Hematopoietic multipotent progenitor cell treated with erythropoietin and hydrocortisone succinate and interleukin-3 and kit ligand, for 8 days (in vitro differentiated cells): ENCODE measurements around the gene IMPDH2.

Experiments used
- DNase-seq: peaks from one replicate; pipeline ENCODE4 v3.0.0-alpha.2; 2015

The IMPDH2 gene

GRCh38 chr3:49028673-49029562, at the start of gene IMPDH2:
TSS of gene IMPDH2 (minus strand) at chr3:49029398. CDS start at chr3:49029350, 48 bp downstream.
- peak; percentile 93 for DNase-seq

- DNase-seq: no peak
Measured at GRCh38 chr3:49076646-49077045, 47.4 kb upstream of the IMPDH2 start.

- DNase-seq: no peak
Measured at GRCh38 chr3:49076116-49076515, 46.9 kb upstream of the IMPDH2 start.

GRCh38 chr3:49058011-49058410, 28.8 kb upstream of the IMPDH2 start:
- no peak for DNase-seq

GRCh38 chr3:49057268-49057667, 28.1 kb upstream of the IMPDH2 start:
- no peak for DNase-seq

GRCh38 chr3:49054344-49054862, 25.2 kb upstream of the IMPDH2 start:
- no peak for DNase-seq

- no peak for DNase-seq
Measured at GRCh38 chr3:49053543-49053942, 24.3 kb upstream of the IMPDH2 start.

- DNase-seq: no peak
Measured at GRCh38 chr3:49035281-49035680, 6.1 kb upstream of the IMPDH2 start.

- no peak for DNase-seq
Measured at GRCh38 chr3:49034650-49035049, 5.5 kb upstream of the IMPDH2 start.

- no peak for DNase-seq
Measured at GRCh38 chr3:49032646-49033304, 3.6 kb upstream of the IMPDH2 start.

- peak; percentile 47 for DNase-seq
Measured at GRCh38 chr3:49030321-49030720, 1.1 kb upstream of the IMPDH2 start.

GRCh38 chr3:49029563-49029884, 326 bp upstream of the IMPDH2 start:
- DNase-seq: no peak

- peak; percentile 19 for DNase-seq
Measured at GRCh38 chr3:49028298-49028672, 913 bp downstream of the IMPDH2 start.

GRCh38 chr3:49027634-49028033, 1.6 kb downstream of the IMPDH2 start:
- peak; percentile 3 for DNase-seq

GRCh38 chr3:49026536-49026935, 2.7 kb downstream of the IMPDH2 start:
- DNase-seq: peak; percentile 14

- no peak for DNase-seq
Measured at GRCh38 chr3:49025793-49026520, 3.2 kb downstream of the IMPDH2 start.

GRCh38 chr3:49025005-49025792, 4.0 kb downstream of the IMPDH2 start:
- peak; percentile 96 for DNase-seq

GRCh38 chr3:49024449-49024848, 4.7 kb downstream of the IMPDH2 start:
- DNase-seq: peak; percentile 8

GRCh38 chr3:49023775-49024174, 5.4 kb downstream of the IMPDH2 start:
- DNase-seq: peak; percentile 6

GRCh38 chr3:49022688-49023171, 6.5 kb downstream of the IMPDH2 start:
- DNase-seq: peak; percentile 54

- peak; percentile 89 for DNase-seq
Measured at GRCh38 chr3:49021813-49022687, 7.1 kb downstream of the IMPDH2 start, which contains the start of gene NDUFAF3. TSS of gene NDUFAF3 (plus strand) at chr3:49022121. CDS start at chr3:49022145, 24 bp downstream.
